Osteoblast (primary cell): ENCODE data around the gene GAST. TPM values are rescaled to one million over a fixed set of nuclear protein-coding genes. Genes with fewer than 3 reads are reported as not detected.
"Not testable (repeated sequence)": the region's sequence is repeated elsewhere in the genome, so short reads cannot be mapped to it uniquely, and the experiment has no call there.

ENCODE experiments used
- DNase-seq: peaks from one replicate; pipeline ENCODE4 v3.0.0; 2011; ENCODE audit warnings: low spot score, mixed read lengths; ENCODE audit not compliant: insufficient read length; ENCODE audit errors: missing footprints
- H2AFZ ChIP-seq: 2 replicates; pipeline ENCODE4 v1.6.0; 2011; ENCODE audit warnings: mild to moderate bottlenecking, low read length
- H3K27ac ChIP-seq: 2 replicates; pipeline ENCODE4 v1.5.1; 2011; ENCODE audit warnings: mild to moderate bottlenecking, low read depth, low read length, moderate library complexity
- H3K27me3 ChIP-seq: 2 replicates; pipeline ENCODE4 v1.6.0; 2012; ENCODE audit warnings: mild to moderate bottlenecking, control low read depth, inconsistent platforms, low read length, moderate library complexity; ENCODE audit not compliant: insufficient read depth
- H3K36me3 ChIP-seq: 2 replicates; pipeline ENCODE4 v1.5.1; 2011; ENCODE audit warnings: mild to moderate bottlenecking, low read length, control low read depth, moderate library complexity; ENCODE audit not compliant: insufficient read depth
- H3K4me1 ChIP-seq: 2 replicates; pipeline ENCODE4 v1.5.1; 2011; ENCODE audit warnings: mild to moderate bottlenecking, low read length, control low read depth, moderate library complexity; ENCODE audit not compliant: insufficient read depth
- H3K4me2 ChIP-seq: 2 replicates; pipeline ENCODE4 v1.6.0; 2011; ENCODE audit warnings: mild to moderate bottlenecking, low read length; ENCODE audit not compliant: insufficient read depth
- H3K4me3 ChIP-seq: fragments of 200-600 bp; sonication (generic); 3 replicates; pipeline ENCODE4 v1.5.1; 2012; ENCODE audit warnings: mild to moderate bottlenecking, low read length, inconsistent platforms; ENCODE audit not compliant: insufficient read depth
- H3K79me2 ChIP-seq: 2 replicates; pipeline ENCODE4 v1.6.0; 2012; ENCODE audit warnings: mild to moderate bottlenecking, low read length, control low read depth, inconsistent platforms; ENCODE audit not compliant: insufficient read depth
- H3K9me3 ChIP-seq: 2 replicates; pipeline ENCODE4 v1.5.1; 2011; ENCODE audit warnings: low read depth, low read length, control low read depth
- H4K20me1 ChIP-seq: 2 replicates; pipeline ENCODE4 v1.6.0; 2012; ENCODE audit warnings: mild to moderate bottlenecking, low read length, control low read depth; ENCODE audit not compliant: insufficient read depth
- total RNA-seq: library from RNA; depleted of rRNA; stranded (reverse); fragments of >200 nt; gene quantifications from 2 replicates; pipeline ENCODE4 v1.2.3, GENCODE V29; 2012
- TF ChIP-seq, protein P1 (sequence below): IDR thresholded peaks from 2 replicates; pipeline ENCODE4 v1.5.1; 2011; ENCODE audit warnings: mild to moderate bottlenecking, low read depth, low read length, moderate library complexity; ENCODE audit errors: extremely low read depth

The GAST gene
- total RNA-seq, 1 donor = not detected

DNA sequence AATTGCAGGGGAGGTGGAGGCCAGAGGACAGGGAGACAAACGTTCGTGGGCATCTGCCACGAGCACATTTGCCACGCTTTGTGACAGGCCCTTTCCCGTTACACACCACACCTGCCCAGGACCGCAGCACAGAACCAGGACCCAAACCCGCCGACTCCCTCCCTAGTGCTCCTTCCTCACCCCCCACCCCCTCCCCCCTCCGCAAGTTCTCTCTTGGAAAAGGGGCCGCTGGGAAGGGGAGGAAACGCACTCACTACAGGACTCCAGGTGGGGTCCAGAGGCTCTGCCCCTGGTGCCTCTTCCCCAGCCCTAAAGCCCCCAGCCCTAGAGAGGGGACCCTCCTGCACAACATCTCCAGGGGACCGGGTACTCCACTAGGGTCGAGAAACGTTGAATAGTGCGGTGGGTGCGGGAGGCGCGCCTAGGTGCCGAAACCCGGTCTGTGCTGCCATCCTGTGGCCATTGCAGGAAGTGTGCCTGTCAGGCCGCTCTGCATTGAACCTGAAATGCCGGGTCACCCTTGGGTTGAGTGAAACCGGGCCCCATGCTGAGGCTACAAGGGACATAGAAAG, 45.3 kb upstream of the GAST start:
- Histone ChIP-seq H3K9me3 (no peaks in the 10 kb centered on the region), H2AFZ (peak overlapping the region; percentile 93), H4K20me1 (no peaks in the 10 kb centered on the region), H3K4me2 (peak overlapping the region; percentile 98), H3K27me3 (no peaks in the 10 kb centered on the region), H3K27ac (peak overlapping the region; percentile 76), H3K79me2 (no peaks in the 10 kb centered on the region), H3K4me1 (peaks cover 9% of the 10 kb centered on the region), H3K36me3 (no peaks in the 10 kb centered on the region), H3K4me3 (peak overlapping the region; percentile 79)
- peak; percentile 96 for DNase-seq
- TF ChIP-seq, protein P1, sequence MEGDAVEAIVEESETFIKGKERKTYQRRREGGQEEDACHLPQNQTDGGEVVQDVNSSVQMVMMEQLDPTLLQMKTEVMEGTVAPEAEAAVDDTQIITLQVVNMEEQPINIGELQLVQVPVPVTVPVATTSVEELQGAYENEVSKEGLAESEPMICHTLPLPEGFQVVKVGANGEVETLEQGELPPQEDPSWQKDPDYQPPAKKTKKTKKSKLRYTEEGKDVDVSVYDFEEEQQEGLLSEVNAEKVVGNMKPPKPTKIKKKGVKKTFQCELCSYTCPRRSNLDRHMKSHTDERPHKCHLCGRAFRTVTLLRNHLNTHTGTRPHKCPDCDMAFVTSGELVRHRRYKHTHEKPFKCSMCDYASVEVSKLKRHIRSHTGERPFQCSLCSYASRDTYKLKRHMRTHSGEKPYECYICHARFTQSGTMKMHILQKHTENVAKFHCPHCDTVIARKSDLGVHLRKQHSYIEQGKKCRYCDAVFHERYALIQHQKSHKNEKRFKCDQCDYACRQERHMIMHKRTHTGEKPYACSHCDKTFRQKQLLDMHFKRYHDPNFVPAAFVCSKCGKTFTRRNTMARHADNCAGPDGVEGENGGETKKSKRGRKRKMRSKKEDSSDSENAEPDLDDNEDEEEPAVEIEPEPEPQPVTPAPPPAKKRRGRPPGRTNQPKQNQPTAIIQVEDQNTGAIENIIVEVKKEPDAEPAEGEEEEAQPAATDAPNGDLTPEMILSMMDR = peak; percentile 88

DNA sequence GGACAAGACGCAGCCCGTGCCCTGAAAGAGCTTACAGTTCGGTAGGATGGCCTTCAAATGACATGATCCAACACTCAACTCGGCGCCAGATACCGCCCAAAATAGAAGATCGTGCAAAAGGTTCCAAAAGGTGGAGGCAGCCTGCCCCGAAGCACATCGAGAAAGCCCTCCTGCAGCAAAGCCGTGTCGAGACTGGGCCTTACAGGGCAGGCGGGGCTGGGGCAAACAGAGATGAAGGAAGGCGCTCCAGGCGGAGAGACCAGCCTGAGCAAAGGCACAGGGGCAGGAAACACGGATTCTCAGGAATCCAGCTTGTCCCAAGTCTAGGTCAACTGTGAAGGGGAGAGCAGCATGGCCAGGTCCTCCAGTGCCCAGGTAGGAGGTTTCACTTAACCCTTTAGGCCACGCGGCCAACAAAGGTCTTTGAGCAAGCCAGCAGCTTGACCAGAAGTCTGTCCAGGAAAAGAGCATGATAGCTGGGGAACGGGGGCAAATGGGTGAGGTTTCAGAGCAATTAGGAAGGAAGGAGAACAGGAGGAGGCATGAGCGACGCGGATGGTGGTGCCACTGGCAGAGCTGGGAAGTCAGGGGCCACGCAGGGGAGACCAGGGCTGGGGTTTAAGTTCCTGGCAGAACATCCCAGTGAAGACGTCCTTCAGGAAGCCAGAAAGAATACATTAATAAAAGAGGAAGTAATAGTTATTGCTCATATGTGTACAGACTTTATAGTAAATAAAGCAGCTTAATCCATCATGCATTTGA, 44.7 kb upstream of the GAST start:
- H3K4me1 ChIP-seq = peaks cover 9% of the 10 kb centered on the region
- peak overlapping the region; percentile 76 for H3K27ac ChIP-seq
- TF ChIP-seq, protein P1 = no peak
- peak overlapping the region; percentile 93 for H2AFZ ChIP-seq
- H4K20me1 ChIP-seq = no peaks in the 10 kb centered on the region
- peak overlapping the region; percentile 79 for H3K4me3 ChIP-seq
- no peaks in the 10 kb centered on the region for H3K79me2 ChIP-seq
- no peaks in the 10 kb centered on the region for H3K27me3 ChIP-seq
- no peaks in the 10 kb centered on the region for H3K9me3 ChIP-seq
- peak overlapping the region; percentile 98 for H3K4me2 ChIP-seq
- peak; percentile 26 for DNase-seq
- no peaks in the 10 kb centered on the region for H3K36me3 ChIP-seq

DNA sequence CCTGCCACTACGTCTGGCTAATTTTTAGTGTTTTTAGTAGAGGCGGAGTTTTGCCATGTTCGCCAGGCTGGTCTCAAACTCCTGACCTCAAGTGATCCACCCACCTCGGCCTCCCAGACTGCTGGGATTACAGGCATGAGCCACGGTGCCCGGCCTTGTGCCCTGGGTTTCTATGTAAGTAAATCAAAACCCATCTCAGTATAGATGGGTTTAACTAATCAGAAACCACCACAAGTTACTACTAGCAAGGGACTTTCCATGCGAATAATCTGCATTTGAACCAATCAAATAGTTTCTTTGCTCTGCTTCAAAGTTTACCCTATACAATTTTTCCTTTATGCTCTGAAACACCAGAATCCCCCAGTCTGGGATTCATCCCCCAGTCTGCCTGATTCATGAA, 40.0 kb upstream of the GAST start:
- Histone ChIP-seq H3K27ac (no peak overlapping the region), H3K79me2 (no peaks in the 10 kb centered on the region), H3K4me3 (no peak overlapping the region), H3K4me1 (no peaks in the 10 kb centered on the region), H3K27me3 (no peaks in the 10 kb centered on the region), H3K9me3 (no peaks in the 10 kb centered on the region), H3K36me3 (no peaks in the 10 kb centered on the region), H2AFZ (no peak overlapping the region), H4K20me1 (no peaks in the 10 kb centered on the region), H3K4me2 (no peak overlapping the region)
- TF ChIP-seq, protein P1 = no peak
- DNase-seq = no peak

DNA sequence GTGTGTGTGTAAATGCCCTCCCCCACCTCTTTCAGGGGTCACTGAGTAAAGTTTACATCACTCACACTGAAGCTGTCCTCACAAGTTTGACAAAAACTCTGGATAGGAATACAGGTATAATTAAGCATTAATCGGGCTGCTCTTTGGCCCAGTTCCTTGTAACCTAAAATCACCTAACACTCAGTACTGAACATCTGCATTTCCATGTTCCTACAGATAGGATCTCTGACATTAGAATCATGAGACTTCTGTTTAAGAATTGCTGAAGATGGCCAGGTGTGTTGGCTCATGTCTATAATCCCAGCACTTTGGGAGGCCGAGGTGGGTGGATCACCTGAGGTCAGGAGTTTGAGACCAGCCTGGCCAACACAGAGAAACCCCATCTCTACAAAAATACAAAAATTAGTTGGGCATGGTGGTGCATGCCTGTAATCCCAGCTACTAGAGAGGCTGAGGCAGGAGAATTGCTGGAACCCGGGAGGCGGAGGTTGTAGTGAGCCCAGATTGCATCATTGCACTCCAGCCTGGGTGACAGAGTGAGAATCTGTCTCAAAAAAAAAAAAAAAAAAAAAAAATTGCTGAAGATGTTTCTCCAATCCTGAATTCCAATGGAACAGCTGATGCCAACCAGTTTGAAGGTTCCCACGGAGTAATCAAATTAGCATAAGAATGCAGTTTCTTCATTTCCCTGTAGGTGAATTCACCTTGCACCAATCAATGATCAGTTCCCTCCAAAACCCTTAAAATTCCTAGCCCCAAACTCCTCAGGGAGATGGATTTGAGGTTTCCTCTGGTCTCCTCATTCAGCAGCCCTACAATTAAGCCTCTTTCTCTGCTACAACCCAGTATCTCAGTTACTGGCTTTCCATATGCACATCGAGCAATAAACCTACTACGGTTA, 36.7 kb upstream of the GAST start:
- peak overlapping the region; percentile 8 for H2AFZ ChIP-seq
- not testable (repeated sequence) for H3K9me3 ChIP-seq

More for the DNA sequence above, 36.7 kb upstream of the GAST start:
- not testable (repeated sequence) for H3K4me3 ChIP-seq, H4K20me1 ChIP-seq, H3K27ac ChIP-seq, H3K4me2 ChIP-seq, H3K27me3 ChIP-seq, H3K79me2 ChIP-seq, H3K36me3 ChIP-seq, DNase-seq
- peaks cover 15% of the 10 kb centered on the region for H3K4me1 ChIP-seq
